Esophagus squamous epithelium (tissue), 4 donors: Measurements from ENCODE around the gene UBE2S.

Source experiments
- CTCF ChIP-seq, 6 experiments: fragments of 450-650 bp in 4 of 6; fragments of 200-600 bp in 2 of 6; sonication (generic) in 2 of 6; IDR thresholded peaks; one replicate each; pipeline ENCODE4 v1.5.1; 2016 to 2019; ENCODE audit warnings: antibody characterized with exemption in 6 of 6, mild to moderate bottlenecking in 4 of 6, moderate library complexity in 4 of 6
- POLR2A ChIP-seq, 4 donors: fragments of 450-650 bp; IDR thresholded peaks; one replicate each; pipeline ENCODE4 v1.6.1; 2017; ENCODE audit warnings: antibody characterized with exemption in 4 of 4, mild to moderate bottlenecking in 4 of 4, moderate library complexity in 3 of 4

DNA sequence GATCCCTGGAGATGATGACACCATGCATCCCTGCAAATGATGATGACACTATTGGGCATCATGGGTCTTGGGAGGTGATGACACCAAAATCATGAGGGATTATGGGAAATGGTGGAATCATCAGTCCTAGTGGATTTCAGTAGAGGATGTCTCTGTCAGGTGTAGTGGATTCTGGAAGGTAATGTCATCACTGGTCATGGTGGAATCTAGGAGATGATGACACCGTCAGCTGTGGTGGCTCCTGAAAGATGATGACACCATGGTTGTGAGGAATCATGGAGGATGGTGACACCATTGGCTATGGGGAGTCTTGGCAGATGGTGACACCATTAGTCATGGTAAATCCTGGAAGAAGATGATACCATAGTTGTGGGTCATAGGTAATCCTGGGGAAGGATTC lies 23.6 kb upstream of the UBE2S start:
- TF ChIP-seq CTCF (IDR thresholded peaks at IDR 0.05) (no peak), POLR2A (IDR thresholded peaks at IDR 0.05) (no peak)
